Dendritic cell treated with granulocyte-macrophage colony-stimulating factor and Interleukin-4, amounts not matched to agents 40 ng/mL and 50 ng/mL, for 4 days (primary cell): Measurements from ENCODE around the gene ACTN1.

ENCODE experiments used
- H3K27ac Mint-ChIP-seq: one replicate; pipeline ENCODE4 v1.8.0; 2022; ENCODE audit warnings: mild to moderate bottlenecking, mixed read lengths
- H3K27me3 Mint-ChIP-seq: one replicate; pipeline ENCODE4 v1.8.0; 2022; ENCODE audit warnings: mild to moderate bottlenecking, mixed read lengths
- H3K36me3 Mint-ChIP-seq: one replicate; pipeline ENCODE4 v1.8.0; 2022; ENCODE audit warnings: low read depth, mixed read lengths
- H3K4me1 Mint-ChIP-seq: one replicate; pipeline ENCODE4 v1.8.0; 2022; ENCODE audit warnings: low read depth, mixed read lengths
- H3K4me3 Mint-ChIP-seq: one replicate; pipeline ENCODE4 v1.8.0; 2022; ENCODE audit warnings: mild to moderate bottlenecking, moderate library complexity, mixed read lengths
- H3K9me3 Mint-ChIP-seq: one replicate; pipeline ENCODE4 v1.8.0; 2022; ENCODE audit warnings: mixed read lengths
- intact Hi-C: fragments of 100-400 bp; cut with micrococcal nuclease; formaldehyde crosslinking; loops from one replicate; pipeline ENCODE4 v1.15.0; 2022

The ACTN1 gene

DNA sequence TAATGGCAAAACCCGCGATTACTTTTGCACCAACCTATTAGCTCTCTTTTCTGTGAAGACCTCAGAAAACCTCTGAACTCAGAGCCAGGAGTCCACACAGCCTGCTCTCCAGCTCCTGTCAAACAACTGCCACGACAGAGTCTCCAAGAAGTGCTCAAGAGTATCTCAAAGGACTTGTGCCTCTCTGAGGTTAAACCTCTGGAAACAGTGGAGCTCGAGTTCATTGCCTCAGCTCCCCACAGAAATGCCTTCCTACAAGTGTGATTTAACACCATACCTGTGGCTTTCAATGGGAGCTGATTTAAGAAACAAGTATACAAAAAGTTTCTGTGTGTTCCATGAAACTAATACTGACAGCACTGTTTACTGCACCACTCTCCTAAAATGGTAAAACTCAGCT lies 20.1 kb downstream of the ACTN1 start:
- Mint-ChIP-seq H3K27ac (peak overlapping the region; percentile 67), H3K27me3 (no peaks in the 10 kb centered on the region), H3K36me3 (peaks cover 37% of the 10 kb centered on the region), H3K4me1 (peaks cover 94% of the 10 kb centered on the region), H3K9me3 (no peaks in the 10 kb centered on the region), H3K4me3 (peak overlapping the region; percentile 18)
- intact Hi-C loops: no loop called here

DNA sequence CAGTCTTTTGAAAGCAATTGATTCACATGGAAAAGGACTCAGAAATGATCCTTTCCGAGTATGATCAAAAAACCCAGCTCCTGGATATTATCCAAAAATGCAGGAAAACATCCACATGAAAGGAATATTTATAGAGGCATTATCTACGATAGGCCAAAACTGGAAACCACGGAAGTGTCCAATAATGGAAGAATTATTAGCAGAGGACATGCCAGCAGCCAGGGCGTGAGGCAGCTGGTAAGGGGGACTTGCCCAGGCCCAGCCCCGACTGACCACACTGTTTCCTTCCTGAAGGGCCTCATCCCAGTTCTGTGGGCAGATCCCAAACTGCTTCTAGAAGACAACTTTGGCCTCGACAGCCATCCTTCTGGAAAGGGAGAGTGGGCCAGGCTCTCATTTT lies 20.5 kb downstream of the ACTN1 start:
- H3K4me1 Mint-ChIP-seq: peaks cover 96% of the 10 kb centered on the region
- no peaks in the 10 kb centered on the region for H3K9me3 Mint-ChIP-seq
- intact Hi-C loops: no loop called here
- peak overlapping the region; percentile 67 for H3K27ac Mint-ChIP-seq
- H3K27me3 Mint-ChIP-seq: no peaks in the 10 kb centered on the region
- no peak overlapping the region for H3K4me3 Mint-ChIP-seq
- H3K36me3 Mint-ChIP-seq: peaks cover 35% of the 10 kb centered on the region

DNA sequence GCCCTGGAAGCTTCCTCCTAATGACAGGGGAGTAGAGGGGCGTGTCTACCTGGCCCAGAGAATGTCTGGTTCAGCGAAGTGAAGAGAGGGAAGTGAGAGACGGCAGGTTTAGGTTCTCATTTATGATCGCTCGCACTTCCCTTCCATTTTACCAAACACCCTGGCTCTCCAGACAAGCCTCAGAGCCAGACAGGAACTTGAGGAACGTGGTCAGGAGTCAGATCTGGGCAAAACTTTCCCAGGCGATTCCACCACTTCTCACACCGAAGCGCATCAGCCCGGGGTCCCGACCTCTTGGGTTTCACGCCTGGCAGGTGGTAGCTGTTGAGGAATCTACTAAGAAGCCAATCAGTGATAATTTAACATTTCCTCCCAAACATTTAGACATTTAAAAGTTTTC lies 21.3 kb downstream of the ACTN1 start:
- Mint-ChIP-seq H3K27me3 (no peaks in the 10 kb centered on the region), H3K4me3 (peak overlapping the region; percentile 13), H3K9me3 (no peaks in the 10 kb centered on the region), H3K36me3 (peaks cover 35% of the 10 kb centered on the region), H3K27ac (peak overlapping the region; percentile 75), H3K4me1 (peaks cover 96% of the 10 kb centered on the region)
- intact Hi-C loops: no loop called here

DNA sequence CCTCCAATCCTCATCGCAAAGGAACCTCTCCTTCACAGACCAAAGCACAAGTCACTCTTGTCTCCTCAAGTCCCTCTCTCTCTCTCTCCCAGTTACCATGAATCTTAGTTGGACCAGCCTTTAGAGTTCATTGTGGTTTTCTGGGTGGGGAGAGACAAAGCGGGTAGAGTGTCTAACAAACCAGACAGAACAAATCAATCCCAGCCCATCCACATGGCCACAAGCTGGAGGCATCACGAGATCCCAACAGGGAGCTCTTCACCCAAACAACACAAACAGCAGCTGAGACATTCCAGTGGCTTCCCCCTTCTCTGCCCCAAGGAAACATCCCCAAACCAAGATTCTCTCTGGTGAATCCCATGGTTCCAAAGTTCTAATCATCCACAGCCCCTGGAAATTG lies 22.4 kb downstream of the ACTN1 start:
- H3K27ac Mint-ChIP-seq: peak overlapping the region; percentile 75
- H3K9me3 Mint-ChIP-seq: no peaks in the 10 kb centered on the region
- peak overlapping the region; percentile 7 for H3K4me3 Mint-ChIP-seq
- peaks cover 41% of the 10 kb centered on the region for H3K36me3 Mint-ChIP-seq
- intact Hi-C loops: no loop called here
- H3K27me3 Mint-ChIP-seq: no peaks in the 10 kb centered on the region
- peaks cover 96% of the 10 kb centered on the region for H3K4me1 Mint-ChIP-seq

DNA sequence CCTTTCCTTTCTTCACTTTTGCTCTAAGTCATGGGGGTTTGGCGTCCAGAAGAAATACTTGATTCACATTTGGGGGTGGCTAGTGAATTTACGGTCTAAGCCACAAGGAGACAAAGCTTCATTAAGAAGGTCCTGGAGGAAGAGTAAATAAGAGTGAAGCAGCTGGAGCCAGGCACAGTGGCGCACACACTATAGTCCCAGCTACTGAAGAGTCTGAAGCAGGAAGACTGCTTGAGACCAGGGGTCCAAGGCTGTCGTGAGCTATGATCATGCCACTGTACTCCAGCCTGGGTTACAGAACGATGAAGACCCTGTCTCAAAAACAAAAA lies 23.3 kb downstream of the ACTN1 start:
- Mint-ChIP-seq H3K27me3 (no peaks in the 10 kb centered on the region), H3K36me3 (peaks cover 47% of the 10 kb centered on the region), H3K9me3 (no peaks in the 10 kb centered on the region), H3K27ac (peak overlapping the region; percentile 35), H3K4me3 (no peak overlapping the region), H3K4me1 (peaks cover 99% of the 10 kb centered on the region)
- intact Hi-C loops: no loop called here

DNA sequence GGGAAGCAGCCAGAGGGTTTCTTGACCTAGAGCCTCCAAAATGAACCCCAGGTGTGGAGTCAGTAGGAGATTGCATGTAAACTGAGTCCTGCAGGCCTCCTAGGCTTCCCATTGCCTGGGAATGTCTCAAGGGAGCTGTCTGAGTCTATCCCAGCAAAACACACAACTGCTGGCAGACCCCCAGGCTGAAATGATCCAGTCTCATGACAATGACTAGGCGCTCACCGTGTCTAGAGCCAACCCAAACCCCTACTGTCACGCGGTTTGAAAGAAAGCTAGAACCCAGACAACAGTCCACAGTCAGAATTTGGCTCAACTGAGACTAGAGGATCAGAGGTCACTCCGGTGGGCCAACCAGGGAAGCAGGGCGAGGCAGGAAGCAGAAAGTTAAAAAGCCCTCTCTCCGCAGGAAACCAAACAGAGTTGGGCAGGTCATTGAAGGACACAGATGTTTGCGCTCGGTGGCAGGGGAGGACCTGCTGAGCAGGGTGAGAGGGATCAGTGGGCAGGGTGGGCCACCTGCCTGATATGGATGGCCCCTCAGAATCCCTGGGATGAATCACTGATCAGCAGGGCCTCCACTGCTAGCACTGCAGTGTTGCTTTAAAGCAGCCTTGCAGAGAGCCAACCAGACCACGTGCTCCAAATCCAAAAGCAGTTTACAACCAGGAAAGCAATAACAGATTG lies 23.8 kb downstream of the ACTN1 start:
- H3K4me3 Mint-ChIP-seq: no peak overlapping the region
- peaks cover 98% of the 10 kb centered on the region for H3K4me1 Mint-ChIP-seq
- H3K27me3 Mint-ChIP-seq: no peaks in the 10 kb centered on the region
- H3K27ac Mint-ChIP-seq: peak overlapping the region; percentile 35
- intact Hi-C loops: no loop called here
- H3K36me3 Mint-ChIP-seq: peaks cover 47% of the 10 kb centered on the region
- H3K9me3 Mint-ChIP-seq: no peaks in the 10 kb centered on the region

DNA sequence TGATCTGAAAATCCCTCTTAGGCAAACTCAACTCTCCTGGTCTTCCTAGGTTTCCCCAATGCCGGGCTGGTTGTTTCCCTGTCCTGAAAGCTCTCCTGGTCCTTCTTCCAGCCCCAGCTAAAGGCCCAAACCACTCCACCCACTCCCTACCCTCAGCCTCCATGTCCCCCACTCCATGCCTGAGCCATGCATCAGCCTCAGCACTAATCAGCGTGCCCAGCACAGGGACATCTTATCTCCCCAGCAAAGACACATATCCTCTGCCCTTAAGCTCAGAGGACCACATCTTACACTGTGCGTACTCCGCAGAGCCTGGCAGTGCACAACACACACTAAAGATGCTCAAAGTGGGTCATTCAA lies 25.9 kb downstream of the ACTN1 start:
- H3K27ac Mint-ChIP-seq: peak overlapping the region; percentile 87
- H3K9me3 Mint-ChIP-seq: no peaks in the 10 kb centered on the region
- H3K4me1 Mint-ChIP-seq: peaks cover 97% of the 10 kb centered on the region
- intact Hi-C loops: no loop called here
- peaks cover 53% of the 10 kb centered on the region for H3K36me3 Mint-ChIP-seq
- no peak overlapping the region for H3K4me3 Mint-ChIP-seq
- no peaks in the 10 kb centered on the region for H3K27me3 Mint-ChIP-seq

DNA sequence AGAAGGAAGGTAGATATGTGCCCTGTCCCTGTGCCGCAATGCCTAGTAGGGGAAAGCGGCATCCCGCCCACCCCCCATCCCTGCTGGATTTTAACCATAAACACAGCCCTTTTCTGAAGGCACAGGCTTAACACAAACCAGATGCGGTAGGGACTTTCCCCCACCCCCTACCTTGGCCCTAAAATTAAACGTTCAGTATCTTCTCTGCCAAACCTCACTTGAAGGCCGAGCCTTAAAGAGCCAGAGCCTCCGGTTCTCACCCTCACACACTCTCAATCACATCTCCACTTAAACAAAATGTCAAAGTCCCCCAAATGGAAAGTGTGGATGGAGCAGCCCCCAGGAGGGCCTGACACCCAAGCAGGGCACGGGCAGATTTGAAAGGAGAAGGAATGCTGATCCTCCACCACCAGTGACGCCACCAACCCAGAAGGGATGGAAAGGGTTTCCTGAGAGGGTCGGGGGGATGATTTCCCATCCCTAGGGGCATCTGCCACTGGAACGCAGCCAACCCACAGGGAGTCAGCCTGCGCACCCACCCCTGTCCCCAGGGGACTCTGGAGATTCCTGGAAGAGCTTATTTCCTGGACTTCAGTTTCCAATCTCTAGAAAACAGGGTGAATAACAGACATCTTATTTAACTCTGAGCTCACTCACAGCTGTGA lies 26.4 kb downstream of the ACTN1 start:
- peaks cover 53% of the 10 kb centered on the region for H3K36me3 Mint-ChIP-seq
- peak overlapping the region; percentile 87 for H3K27ac Mint-ChIP-seq
- no peak overlapping the region for H3K4me3 Mint-ChIP-seq
- H3K27me3 Mint-ChIP-seq: no peaks in the 10 kb centered on the region
- intact Hi-C loops: no loop called here
- H3K9me3 Mint-ChIP-seq: no peaks in the 10 kb centered on the region
- H3K4me1 Mint-ChIP-seq: peaks cover 97% of the 10 kb centered on the region

DNA sequence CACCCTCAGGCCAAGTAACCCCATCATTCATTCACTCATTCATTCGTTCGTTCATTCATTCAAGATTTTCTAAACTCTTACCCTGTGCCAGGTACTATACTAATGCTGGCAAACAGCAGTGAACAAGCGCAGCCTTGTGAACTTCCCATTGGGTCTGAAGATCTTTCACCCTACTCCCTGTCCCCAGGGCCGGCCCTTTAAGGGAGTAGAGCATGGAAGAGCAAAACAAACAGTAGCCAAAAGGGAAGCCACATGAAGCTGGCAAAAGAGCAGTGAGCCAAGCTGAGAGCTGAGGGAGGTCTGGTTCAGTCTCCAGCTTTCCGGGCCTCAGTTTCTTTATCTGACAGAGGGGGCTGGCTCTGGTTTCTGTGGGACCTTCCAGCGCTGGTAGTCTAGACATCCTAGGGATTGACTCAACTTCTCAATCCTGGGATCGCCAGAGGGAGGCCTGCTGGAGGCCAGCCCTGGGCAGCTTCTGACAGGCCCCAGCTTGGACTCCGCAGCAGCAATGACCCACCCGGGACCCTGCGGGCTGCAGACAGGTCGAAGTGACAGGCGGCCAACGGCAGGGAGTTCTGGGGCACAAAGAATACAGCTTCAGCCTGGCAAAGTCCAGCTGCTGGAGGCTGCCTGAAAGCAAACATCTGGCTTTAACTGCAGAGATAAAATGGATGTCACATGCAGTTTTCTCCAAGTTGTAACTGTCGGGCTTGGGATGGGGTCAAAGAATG lies 27.1 kb downstream of the ACTN1 start:
- Mint-ChIP-seq H3K27me3 (no peaks in the 10 kb centered on the region), H3K9me3 (no peaks in the 10 kb centered on the region), H3K4me1 (peaks cover 97% of the 10 kb centered on the region), H3K27ac (peak overlapping the region; percentile 87), H3K36me3 (peaks cover 53% of the 10 kb centered on the region), H3K4me3 (peak overlapping the region; percentile 17)
- intact Hi-C loops: no loop called here

DNA sequence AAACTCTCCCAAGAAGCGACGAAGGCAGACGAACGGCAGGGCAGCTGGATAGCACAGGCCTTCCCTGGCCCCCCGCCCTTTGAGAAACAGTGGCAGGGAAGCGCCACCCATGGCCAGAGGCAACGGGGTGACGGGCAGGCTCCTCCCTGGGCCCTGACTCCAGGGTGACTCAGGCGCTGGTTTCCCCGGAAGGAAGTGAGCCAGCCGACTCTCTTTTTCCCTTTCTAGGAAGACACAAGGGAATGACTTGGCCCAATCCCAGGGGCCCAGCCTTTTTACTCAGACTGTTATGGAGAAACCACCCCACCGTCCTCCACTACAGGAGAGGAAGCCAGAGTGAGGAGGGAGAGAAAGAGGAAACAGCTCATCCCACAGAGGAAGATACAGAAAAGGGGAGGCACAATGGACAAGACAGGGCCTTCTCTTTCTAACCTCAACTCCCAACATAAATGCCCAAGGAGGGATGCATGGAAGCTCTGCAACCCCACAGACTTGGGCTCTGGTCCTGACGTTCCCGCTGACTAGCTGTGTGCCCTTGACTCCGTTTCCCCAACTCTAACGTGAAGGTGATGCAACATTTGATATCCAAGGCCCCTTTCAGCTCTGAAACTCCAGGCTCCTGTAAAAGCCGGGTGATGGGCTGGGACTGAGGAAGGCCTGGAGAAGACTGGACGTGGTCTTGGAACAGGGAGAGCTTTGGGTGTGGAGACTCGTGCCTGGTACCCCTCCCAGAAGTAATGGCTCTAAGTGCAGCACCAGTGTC lies 27.9 kb downstream of the ACTN1 start:
- no peaks in the 10 kb centered on the region for H3K27me3 Mint-ChIP-seq
- intact Hi-C loops: no loop called here
- peak overlapping the region; percentile 87 for H3K27ac Mint-ChIP-seq
- peaks cover 46% of the 10 kb centered on the region for H3K36me3 Mint-ChIP-seq
- H3K4me1 Mint-ChIP-seq: peaks cover 97% of the 10 kb centered on the region
- H3K4me3 Mint-ChIP-seq: peak overlapping the region; percentile 18
- no peaks in the 10 kb centered on the region for H3K9me3 Mint-ChIP-seq

DNA sequence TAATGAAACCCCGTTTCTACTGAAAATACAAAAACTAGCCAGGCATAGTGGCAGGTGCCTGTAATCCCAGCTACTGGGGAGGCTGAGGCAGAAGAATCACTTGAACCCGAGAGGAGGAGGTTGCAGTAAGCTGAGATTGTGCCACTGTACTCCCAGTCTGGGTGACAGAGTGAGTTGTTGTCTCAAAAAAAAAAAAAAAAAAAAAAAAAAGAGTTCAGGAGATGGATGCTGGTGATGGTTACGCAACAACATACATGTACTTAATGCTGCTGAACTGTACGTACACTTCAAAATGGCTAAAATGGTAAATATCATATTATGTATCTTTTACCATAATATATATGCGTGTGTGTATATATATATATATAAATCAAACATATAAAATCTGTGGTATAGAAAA lies 29.0 kb downstream of the ACTN1 start:
- no peaks in the 10 kb centered on the region for H3K9me3 Mint-ChIP-seq
- peak overlapping the region; percentile 87 for H3K27ac Mint-ChIP-seq
- H3K4me1 Mint-ChIP-seq: peaks cover 97% of the 10 kb centered on the region
- H3K27me3 Mint-ChIP-seq: no peaks in the 10 kb centered on the region
- H3K36me3 Mint-ChIP-seq: peaks cover 35% of the 10 kb centered on the region
- H3K4me3 Mint-ChIP-seq: no peak overlapping the region
- intact Hi-C loops: no loop called here

DNA sequence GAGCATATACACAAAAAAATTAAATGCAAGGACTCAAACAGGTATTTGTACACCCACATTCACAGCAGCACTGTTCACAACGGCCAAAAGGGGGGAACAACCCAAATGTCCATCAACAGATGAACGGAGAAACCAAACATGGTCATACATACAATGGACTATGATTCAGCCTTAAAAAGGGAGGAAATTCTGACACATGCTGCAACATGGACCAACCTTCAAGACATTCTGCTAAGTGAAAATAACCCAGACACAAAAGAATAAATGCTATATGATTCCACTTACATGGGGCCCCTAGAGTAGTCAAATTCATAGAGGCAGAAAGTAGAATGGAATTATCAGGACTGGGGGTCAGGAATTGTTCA lies 29.5 kb downstream of the ACTN1 start:
- no peak overlapping the region for H3K4me3 Mint-ChIP-seq
- H3K27me3 Mint-ChIP-seq: no peaks in the 10 kb centered on the region
- H3K9me3 Mint-ChIP-seq: no peaks in the 10 kb centered on the region
- H3K4me1 Mint-ChIP-seq: peaks cover 97% of the 10 kb centered on the region
- H3K36me3 Mint-ChIP-seq: peaks cover 29% of the 10 kb centered on the region
- peak overlapping the region; percentile 87 for H3K27ac Mint-ChIP-seq
- intact Hi-C loops: no loop called here

DNA sequence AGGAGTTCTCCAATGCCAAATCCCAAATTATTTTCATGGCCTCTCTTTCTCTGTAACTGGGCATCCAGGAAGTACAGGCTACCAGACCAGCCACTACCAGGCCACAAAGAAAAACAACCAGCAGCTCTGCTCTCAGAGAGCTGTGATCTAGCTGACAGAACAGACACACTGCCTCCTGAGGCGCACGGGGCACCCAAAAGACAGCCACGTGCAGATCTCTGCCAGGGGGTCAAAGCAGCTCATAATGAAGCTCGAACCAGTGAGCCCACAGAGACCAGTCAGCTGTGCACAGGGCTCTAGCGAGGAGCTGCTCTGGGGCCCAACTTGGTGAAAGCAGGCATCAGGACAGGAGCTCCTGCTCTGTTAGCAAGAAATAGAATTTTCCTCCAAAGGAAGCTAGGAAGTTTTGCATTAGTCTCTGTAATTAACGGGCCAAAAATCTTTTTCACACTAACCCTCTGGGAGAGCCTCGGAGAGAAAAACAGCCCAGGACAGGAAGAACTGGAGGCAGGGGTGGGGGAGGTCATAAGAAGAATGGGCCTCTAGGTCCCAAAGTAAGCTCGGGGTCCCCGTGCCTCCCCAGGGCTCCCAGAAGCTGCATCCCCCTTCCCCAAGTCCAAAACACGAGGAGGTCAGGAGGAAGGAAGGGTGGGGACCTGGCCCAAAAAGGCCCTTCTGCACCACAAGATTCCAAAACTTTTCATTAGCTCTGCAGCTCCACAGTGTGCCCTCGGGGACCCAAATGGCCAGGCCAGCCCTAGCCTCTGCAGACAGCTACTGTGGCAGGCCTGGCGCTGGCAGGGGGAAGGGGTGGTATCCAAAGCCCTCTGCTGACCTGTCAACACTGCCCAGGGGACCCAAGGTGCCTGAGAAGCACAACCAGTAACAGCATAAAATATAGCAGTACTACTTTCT lies 30.2 kb downstream of the ACTN1 start:
- Mint-ChIP-seq H3K9me3 (no peaks in the 10 kb centered on the region), H3K27me3 (no peaks in the 10 kb centered on the region), H3K27ac (peak overlapping the region; percentile 87), H3K4me3 (no peak overlapping the region), H3K36me3 (peaks cover 29% of the 10 kb centered on the region), H3K4me1 (peaks cover 97% of the 10 kb centered on the region)
- intact Hi-C loops: no loop called here
